ENCODE data around the gene PPRC1. TPM values are rescaled to one million over a fixed set of nuclear protein-coding genes. Genes with fewer than 3 reads are reported as not detected.
A peak's percentile ranks its signal among the peaks of the same experiment; 100 is the strongest.

The PPRC1 gene
- total RNA-seq = 42.9 to 47.3 TPM (median 44.4 TPM) in 3 replicates
- long read RNA-seq, full-length matches to known transcripts = 5 of 19 reads
- long read RNA-seq, partial matches to known transcripts = 10 of 19 reads
- long read RNA-seq, other reads (novel, unspliced or antisense) = 4 of 19 reads

GRCh38 chr10:102132563-102133372 lies at the start of gene PPRC1:
Gene PPRC1, plus strand, starts transcription at chr10:102133040. Its CDS starts 29 bp downstream, at chr10:102133069.
- H3K27ac Mint-ChIP-seq (ENCODE audit: unreplicated experiment) = peak within 1 kb of the TSS; percentile 98
- H3K36me3 Mint-ChIP-seq (ENCODE audit: low read depth) = peaks cover 3% of the 10 kb centered on the region
- peak within 1 kb of the TSS; percentile 92 for H3K4me3 Mint-ChIP-seq (ENCODE audit: unreplicated experiment)
- peaks cover 47% of the 10 kb centered on the region for H3K4me1 Mint-ChIP-seq (ENCODE audit: low read depth)
- TF ChIP-seq CTCF (IDR thresholded peaks at IDR 0.05) = peak; percentile 99
- DNase-seq (ENCODE audit: low spot score) = peak; percentile 100
- H3K27me3 Mint-ChIP-seq (ENCODE audit: low read depth) = no peaks in the 10 kb centered on the region
- H3K9me3 Mint-ChIP-seq (ENCODE audit: low read depth) = no peaks in the 10 kb centered on the region

- Mint-ChIP-seq H3K27ac (ENCODE audit: unreplicated experiment) (no peak overlapping the region), H3K27me3 (ENCODE audit: low read depth) (no peaks in the 10 kb centered on the region), H3K4me3 (ENCODE audit: unreplicated experiment) (no peak overlapping the region), H3K9me3 (ENCODE audit: low read depth) (no peaks in the 10 kb centered on the region), H3K4me1 (ENCODE audit: low read depth) (no peaks in the 10 kb centered on the region), H3K36me3 (ENCODE audit: low read depth) (peaks cover 2% of the 10 kb centered on the region)
- no peak for DNase-seq (ENCODE audit: low spot score)
- no peak for TF ChIP-seq CTCF (IDR thresholded peaks at IDR 0.05)
These were observed 49.3 kb upstream of the PPRC1 start for GRCh38 chr10:102083541-102083940.

- Mint-ChIP-seq H3K4me1 (ENCODE audit: low read depth) (peaks cover under 1% of the 10 kb centered on the region), H3K27ac (ENCODE audit: unreplicated experiment) (no peak overlapping the region), H3K27me3 (ENCODE audit: low read depth) (no peaks in the 10 kb centered on the region), H3K4me3 (ENCODE audit: unreplicated experiment) (no peak overlapping the region), H3K36me3 (ENCODE audit: low read depth) (peaks cover 2% of the 10 kb centered on the region), H3K9me3 (ENCODE audit: low read depth) (no peaks in the 10 kb centered on the region)
- DNase-seq (ENCODE audit: low spot score) = no peak
- TF ChIP-seq CTCF (IDR thresholded peaks at IDR 0.05) = no peak
These were observed 47.5 kb upstream of the PPRC1 start for GRCh38 chr10:102085336-102085735.

- peaks cover 2% of the 10 kb centered on the region for H3K36me3 Mint-ChIP-seq (ENCODE audit: low read depth)
- H3K9me3 Mint-ChIP-seq (ENCODE audit: low read depth) = no peaks in the 10 kb centered on the region
- H3K27me3 Mint-ChIP-seq (ENCODE audit: low read depth) = no peaks in the 10 kb centered on the region
- H3K4me1 Mint-ChIP-seq (ENCODE audit: low read depth) = peaks cover 7% of the 10 kb centered on the region
- H3K4me3 Mint-ChIP-seq (ENCODE audit: unreplicated experiment) = no peak overlapping the region
- no peak for DNase-seq (ENCODE audit: low spot score)
- H3K27ac Mint-ChIP-seq (ENCODE audit: unreplicated experiment) = no peak overlapping the region
- TF ChIP-seq CTCF (IDR thresholded peaks at IDR 0.05) = no peak
These were observed 46.6 kb upstream of the PPRC1 start for GRCh38 chr10:102086196-102086595.

- no peak overlapping the region for H3K27ac Mint-ChIP-seq (ENCODE audit: unreplicated experiment)
- H3K9me3 Mint-ChIP-seq (ENCODE audit: low read depth) = no peaks in the 10 kb centered on the region
- H3K27me3 Mint-ChIP-seq (ENCODE audit: low read depth) = no peaks in the 10 kb centered on the region
- H3K4me1 Mint-ChIP-seq (ENCODE audit: low read depth) = peaks cover 7% of the 10 kb centered on the region
- DNase-seq (ENCODE audit: low spot score) = no peak
- no peak overlapping the region for H3K4me3 Mint-ChIP-seq (ENCODE audit: unreplicated experiment)
- H3K36me3 Mint-ChIP-seq (ENCODE audit: low read depth) = no peaks in the 10 kb centered on the region
- TF ChIP-seq CTCF (IDR thresholded peaks at IDR 0.05) = no peak
These were observed 42.1 kb upstream of the PPRC1 start for GRCh38 chr10:102090772-102091171.

Measured in chondrocyte (in vitro differentiated cells).